Heart left ventricle (tissue), 16 donors: ENCODE measurements around the gene VSIG8. TPM values are rescaled to one million over a fixed set of nuclear protein-coding genes. Genes with fewer than 3 reads are reported as not detected.

Experiments
- ATAC-seq, 4 donors: fragments of 200-7000 bp; cut with Tn5 transposase; one replicate each; pipeline ENCODE4 v1.9.1; 2020 to 2022; ENCODE audit warnings: moderate library complexity in 4 of 4, mild to moderate bottlenecking in 3 of 4, moderate number of reproducible peaks in 1 of 4
- DNase-seq, 5 donors: peaks; one replicate each; pipeline ENCODE4 v3.0.0-alpha.2; 2020
- H3K27ac ChIP-seq, 12 donors: fragments of 200-600 bp; sonication (generic) in 4 of 12; one replicate each; pipeline versions ENCODE4 v1.5.0 to v1.8.0; 2016 to 2022; ENCODE audit warnings: mild to moderate bottlenecking in 2 of 12
- H3K27me3 ChIP-seq, 9 donors: fragments of 200-600 bp; sonication (generic) in 2 of 9; one replicate each; pipeline versions ENCODE4 v1.5.1 to v1.8.0; 2016 to 2022; ENCODE audit warnings: mild to moderate bottlenecking in 3 of 9
- H3K36me3 ChIP-seq, 9 donors: fragments of 200-600 bp; sonication (generic) in 2 of 9; one replicate each; pipeline versions ENCODE4 v1.5.0 to v1.8.0; 2018 to 2022; ENCODE audit warnings: mild to moderate bottlenecking in 2 of 9
- H3K4me1 ChIP-seq, 12 donors: fragments of 200-600 bp; sonication (generic) in 4 of 12; one replicate each; pipeline versions ENCODE4 v1.5.0 to v1.8.0; 2016 to 2022; ENCODE audit warnings: mild to moderate bottlenecking in 3 of 12
- H3K4me3 ChIP-seq, 12 donors: fragments of 200-600 bp; sonication (generic) in 4 of 12; one replicate each; pipeline versions ENCODE4 v1.5.0 to v1.8.0; 2017 to 2022; ENCODE audit warnings: mild to moderate bottlenecking in 9 of 12, moderate library complexity in 4 of 12
- H3K9me3 ChIP-seq, 12 donors: fragments of 200-600 bp; sonication (generic) in 4 of 12; one replicate each; pipeline versions ENCODE4 v1.5.0 to v1.8.0; 2016 to 2022; ENCODE audit warnings: mild to moderate bottlenecking in 1 of 12
- CTCF ChIP-seq, 12 donors: fragments of 200-600 bp; sonication (generic) in 4 of 12; IDR thresholded peaks; one replicate each; pipeline versions ENCODE4 v1.5.0 to v1.8.0; 2018 to 2022; ENCODE audit warnings: antibody characterized with exemption in 12 of 12, mild to moderate bottlenecking in 5 of 12
- POLR2A ChIP-seq, 2 donors: fragments of 450-650 bp; IDR thresholded peaks; one replicate each; pipeline ENCODE4 v1.6.1; 2017; ENCODE audit warnings: antibody characterized with exemption in 2 of 2, mild to moderate bottlenecking in 2 of 2, moderate library complexity in 2 of 2
- WGBS, 4 donors: extraction: QIAGEN DNeasy Blood & Tissue Kit in 2 of 4; methylation state at CpG; one replicate each; pipeline versions ENCODE4 v1.1.5 to v1.1.7; 2013 to 2018; 5-methylcytosine and 5-hydroxymethylcytosine counted together
- intact Hi-C, 10 donors: fragments of 100-400 bp; cut with DNase I; formaldehyde crosslinking; loops; one replicate each; pipeline versions ENCODE4 v1.11.1 to v1.14.2; 2022
- polyA plus RNA-seq, 2 donors: library from polyadenylated mRNA; stranded (reverse); fragments of 200-250 nt; gene quantifications; one replicate each; pipeline ENCODE4 v1.2.3, GENCODE V29; 2013
- total RNA-seq, 9 donors: library from RNA; depleted of rRNA in 2 of 9; stranded (reverse); fragments of >200 nt in 2 of 9; fragmentation: NEBNext Ultra II Directional in 3 of 9; extraction: Animal tissue kit (Norgen Biotek cat#: 25700) in 3 of 9; gene quantifications; one replicate each; pipeline versions ENCODE4 v1.1.0 to v1.2.4, GENCODE V29; 2016 to 2023
- donor health status: ischemic (EF 13 %, LVEDD 7.1; RV severe dilation, severe dysfunction).
- donor health status: healthy with polysubstance abuse.
- donor health status: DM: no; HTN: yes; CAD: no.
- donor health status: DM: no; HTN: no; CAD: no.
- donor health status: ischemic (EF 25% LVEDD 6.9; RV normal size, moderate dysfunction).
- donor health status: ischemic (EF 25% LVEDD 5.7; RV mildly dilated, moderate dysfunction).
- donor health status: healthy.
- donor health status: DM: yes; HTN: yes; CAD: no.
- donor health status: ischemic (EF 35%, LVEDD 5.7; RV mildly dilated, moderate dysfunction).
- donor health status: nonischemic (EF 11% LVEDD 7.7; RV severe dilation, severe dysfunction).
- donor health status: DM: yes; HTN: yes; CAD: no.
- donor health status: PGD.
- donor health status: ischemic (EF 29% LVEDD 5.4; RV normal size, mild dysfunction).
- donor health status: nonischemic (EF 23%, LVEDD 6.1; RV moderate dilation, normal function).

Gene VSIG8
- total and polyA plus RNA-seq, 11 donors, result 0.27 TPM; not detected in 10

DNA sequence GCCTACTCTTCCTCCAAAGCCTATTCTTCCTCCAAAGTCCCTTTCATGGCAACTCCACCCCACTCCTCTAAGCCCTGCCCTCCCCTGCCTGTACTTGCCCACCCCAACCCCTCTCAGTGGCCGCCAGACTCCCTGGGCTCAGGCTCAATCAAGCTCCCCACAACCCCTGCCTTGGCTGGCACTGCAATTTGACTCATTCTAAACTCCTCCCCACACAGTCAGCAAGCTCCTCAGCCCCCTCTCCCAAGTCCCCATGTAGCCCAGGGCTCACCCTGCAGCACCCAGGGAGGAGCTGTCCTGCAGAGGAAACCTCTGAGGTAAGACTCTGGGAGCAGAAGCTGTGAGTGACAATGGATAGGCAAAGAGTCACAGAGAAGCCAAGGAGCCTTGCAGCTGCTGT lies 3.6 kb upstream of the VSIG8 start:
- no peaks in the 10 kb centered on the region for H3K36me3 ChIP-seq
- no peak for DNase-seq
- peaks cover 0 to 3% (median 0%) of the 10 kb centered on the region in 9 donors for H3K27me3 ChIP-seq
- WGBS, 4 donors, result 79 to 86% (median 82%) methylated on average over 1 of the region's 1 CpG
- H3K27ac ChIP-seq, result no peak overlapping the region
- peaks cover 0 to 18% (median 11%) of the 10 kb centered on the region in 12 donors for H3K4me1 ChIP-seq
- no peak overlapping the region for H3K4me3 ChIP-seq
- TF ChIP-seq POLR2A (IDR thresholded peaks at IDR 0.05) (no peak), CTCF (IDR thresholded peaks at IDR 0.05) (no peak)
- no peaks in the 10 kb centered on the region for H3K9me3 ChIP-seq
- intact Hi-C loops, result no loop called here
- ATAC-seq, result no peak

DNA sequence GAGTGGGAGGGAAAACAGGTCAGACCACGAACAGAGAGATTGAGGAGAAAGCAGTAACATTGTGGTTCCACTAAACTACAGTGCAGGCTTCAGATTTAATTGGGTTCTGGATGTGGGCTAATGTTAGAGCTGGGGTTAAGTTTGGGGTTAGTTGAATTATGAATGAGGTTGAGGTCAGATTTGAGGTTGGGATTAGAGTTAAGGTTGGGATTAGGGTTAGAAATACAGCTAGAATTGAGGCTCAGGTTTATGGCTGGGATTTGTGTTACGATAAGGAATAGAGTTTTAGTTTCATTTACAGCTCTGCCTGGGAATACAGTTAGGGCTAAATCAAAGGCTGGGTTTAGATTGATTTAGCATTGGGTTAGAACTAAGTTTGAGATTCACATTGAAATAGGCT lies 1.8 kb upstream of the VSIG8 start:
- peaks cover 0 to 18% (median 11%) of the 10 kb centered on the region in 12 donors for H3K4me1 ChIP-seq
- H3K27ac ChIP-seq, result no peak overlapping the region
- TF ChIP-seq CTCF (IDR thresholded peaks at IDR 0.05) (no peak), POLR2A (IDR thresholded peaks at IDR 0.05) (no peak)
- no peak for ATAC-seq
- intact Hi-C loops, result no loop called here
- H3K27me3 ChIP-seq, result no peaks in the 10 kb centered on the region
- DNase-seq, result no peak
- 81 to 89% (median 88%) methylated on average over 2 of the region's 2 CpGs for whole genome bisulfite sequencing, 4 donors
- no peaks in the 10 kb centered on the region for H3K9me3 ChIP-seq
- H3K4me3 ChIP-seq, result no peak overlapping the region
- H3K36me3 ChIP-seq, result no peaks in the 10 kb centered on the region

- H3K36me3 ChIP-seq, result no peaks in the 10 kb centered on the region
- H3K27me3 ChIP-seq, result no peaks in the 10 kb centered on the region
- no peak for TF ChIP-seq POLR2A (IDR thresholded peaks at IDR 0.05)
- no peaks in the 10 kb centered on the region for H3K9me3 ChIP-seq
- DNase-seq (no peak), ATAC-seq (no peak)
- H3K4me3 ChIP-seq, result no peak overlapping the region
- intact Hi-C loops, result no loop called here
- WGBS, 4 donors, result 82 to 100% (median 93%) methylated on average over 5 of the region's 5 CpGs
- peaks cover 0 to under 1% (median 0%) of the 10 kb centered on the region in 12 donors for H3K4me1 ChIP-seq
- H3K27ac ChIP-seq, result no peak overlapping the region
Observed at GRCh38 chr1:159862031-159862430, 426 bp downstream of the VSIG8 start.

DNA sequence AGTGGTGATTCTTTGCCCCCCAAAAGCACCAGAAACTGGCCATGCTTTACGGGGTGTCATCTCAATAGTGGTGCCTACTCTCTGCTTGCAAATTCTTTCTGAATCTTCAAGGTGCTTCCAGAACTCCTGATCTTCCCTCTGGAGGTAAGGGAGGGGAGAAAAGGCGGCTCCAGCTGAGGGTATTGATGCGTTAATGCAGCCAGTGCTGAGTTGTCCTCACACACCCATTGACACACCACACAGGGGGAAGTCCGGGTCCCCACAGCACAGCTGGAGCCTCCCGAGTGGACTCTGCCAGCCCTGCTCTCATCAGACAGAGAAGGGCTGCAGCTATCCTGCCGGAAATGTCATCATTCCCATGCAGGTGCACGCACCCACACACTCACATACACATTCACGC lies 1.2 kb downstream of the VSIG8 start:
- intact Hi-C loops, result no loop called here
- no peaks in the 10 kb centered on the region for H3K27me3 ChIP-seq
- H3K36me3 ChIP-seq, result no peaks in the 10 kb centered on the region
- no peaks in the 10 kb centered on the region for H3K4me1 ChIP-seq
- no peak for TF ChIP-seq POLR2A (IDR thresholded peaks at IDR 0.05)
- no peak for TF ChIP-seq CTCF (IDR thresholded peaks at IDR 0.05)
- ATAC-seq (no peak), DNase-seq (no peak)
- no peak overlapping the region for H3K4me3 ChIP-seq
- no peak overlapping the region for H3K27ac ChIP-seq
- WGBS, 4 donors, result 78 to 85% (median 83%) methylated on average over 8 of the region's 8 CpGs
- no peaks in the 10 kb centered on the region for H3K9me3 ChIP-seq

GRCh38 chr1:159860456-159860855 lies 2.0 kb downstream of the VSIG8 start:
- no peak overlapping the region for H3K4me3 ChIP-seq
- 37 to 49% (median 46%) methylated on average over 3 of the region's 3 CpGs for WGBS, 4 donors
- peaks cover 0 to 2% (median 0%) of the 10 kb centered on the region in 12 donors for H3K4me1 ChIP-seq
- no peak overlapping the region for H3K27ac ChIP-seq
- H3K9me3 ChIP-seq, result no peaks in the 10 kb centered on the region
- ATAC-seq (peak in 1 of 4 donors; percentile 33), DNase-seq (no peak)
- TF ChIP-seq POLR2A (IDR thresholded peaks at IDR 0.05) (no peak), CTCF (IDR thresholded peaks at IDR 0.05) (no peak)
- no peaks in the 10 kb centered on the region for H3K27me3 ChIP-seq
- intact Hi-C loops, result no loop called here
- no peaks in the 10 kb centered on the region for H3K36me3 ChIP-seq
